Loucy (cell line): ENCODE measurements around the gene ZNF48.

Experiments
- CTCF ChIP-seq: fragments of 200-600 bp; sonication (generic); conservative IDR thresholded peaks from 2 replicates; pipeline ENCODE4 v1.5.1; 2014; ENCODE audit warnings: mild to moderate bottlenecking, antibody characterized with exemption, low read length
- EZH2phosphoT487 ChIP-seq: fragments of 200-600 bp; IDR thresholded peaks from 2 replicates; pipeline ENCODE4 v1.6.1; 2018; ENCODE audit warnings: antibody characterized with exemption, mild to moderate bottlenecking, moderate library complexity, borderline replicate concordance

- TF ChIP-seq CTCF: peak; percentile 21; the same call in 1 of the 2 replicates
- no peak for TF ChIP-seq EZH2phosphoT487
Observed at GRCh38 chr16:30378236-30379157, 16.7 kb upstream of the ZNF48 start.
